Neural crest cell (in vitro differentiated cells): ENCODE measurements around the gene WWOX. TPM values are rescaled to one million over a fixed set of nuclear protein-coding genes. Genes with fewer than 3 reads are reported as not detected.

Source experiments
- DNase-seq: peaks from one replicate; pipeline ENCODE4 v3.0.0; 2021; ENCODE audit warnings: low read depth, mixed read lengths, low spot score
- H3K27ac Mint-ChIP-seq: one replicate; pipeline ENCODE4 v1.8.0; 2021; ENCODE audit warnings: mild to moderate bottlenecking, mixed read lengths; ENCODE audit not compliant: unreplicated experiment
- H3K27me3 Mint-ChIP-seq: 2 replicates; pipeline ENCODE4 v1.8.0; 2021; ENCODE audit warnings: low read depth, mild to moderate bottlenecking, mixed read lengths
- H3K36me3 Mint-ChIP-seq: 2 replicates; pipeline ENCODE4 v1.8.0; 2021; ENCODE audit warnings: low read depth, mild to moderate bottlenecking, mixed read lengths
- H3K4me1 Mint-ChIP-seq: 2 replicates; pipeline ENCODE4 v1.8.0; 2021; ENCODE audit warnings: mixed read lengths
- H3K4me3 Mint-ChIP-seq: one replicate; pipeline ENCODE4 v1.8.0; 2021; ENCODE audit warnings: mild to moderate bottlenecking, mixed read lengths
- H3K9me3 Mint-ChIP-seq: 2 replicates; pipeline ENCODE4 v1.8.0; 2021; ENCODE audit warnings: mixed read lengths
- CTCF ChIP-seq: fragments of 200-600 bp; sonication (generic); conservative IDR thresholded peaks from 2 replicates; pipeline ENCODE4 v1.5.0; 2021; ENCODE audit warnings: antibody characterized with exemption, mild to moderate bottlenecking
- total RNA-seq: library from RNA; stranded (reverse); gene quantifications from 2 replicates; pipeline ENCODE4 v1.2.1, GENCODE V29; 2021

The WWOX gene
- total RNA-seq, 1 donor from 2014 or later: 30.5 TPM

- no peak for TF ChIP-seq CTCF
- Mint-ChIP-seq H3K27me3 (no peaks in the 10 kb centered on the region), H3K9me3 (no peaks in the 10 kb centered on the region)
Measured at GRCh38 chr16:79110953-79111352, 1011.5 kb downstream of the WWOX start.

GRCh38 chr16:79112462-79112861 lies 1013.0 kb downstream of the WWOX start:
- Mint-ChIP-seq H3K36me3 (peaks cover 8% of the 10 kb centered on the region), H3K4me3 (no peak overlapping the region), H3K4me1 (peaks cover 4% of the 10 kb centered on the region), H3K9me3 (no peaks in the 10 kb centered on the region), H3K27ac (no peak overlapping the region), H3K27me3 (no peaks in the 10 kb centered on the region)
- no peak for TF ChIP-seq CTCF
- no peak for DNase-seq

More at GRCh38 chr16:79110953-79111352, 1011.5 kb downstream of the WWOX start:
- no peak overlapping the region for H3K4me3 Mint-ChIP-seq
- H3K27ac Mint-ChIP-seq: no peak overlapping the region
- peaks cover 4% of the 10 kb centered on the region for H3K4me1 Mint-ChIP-seq
- DNase-seq: no peak
- no peaks in the 10 kb centered on the region for H3K36me3 Mint-ChIP-seq

- TF ChIP-seq CTCF: no peak
- Mint-ChIP-seq H3K27me3 (no peaks in the 10 kb centered on the region), H3K4me1 (peaks cover 4% of the 10 kb centered on the region), H3K9me3 (peaks cover 2% of the 10 kb centered on the region), H3K27ac (no peak overlapping the region), H3K4me3 (no peak overlapping the region), H3K36me3 (peaks cover 11% of the 10 kb centered on the region)
- DNase-seq: no peak
Measured at GRCh38 chr16:79113826-79114225, 1014.4 kb downstream of the WWOX start.

- no peak overlapping the region for H3K27ac Mint-ChIP-seq
- peaks cover 4% of the 10 kb centered on the region for H3K4me1 Mint-ChIP-seq
- no peak for TF ChIP-seq CTCF
- no peak for DNase-seq
- H3K4me3 Mint-ChIP-seq: no peak overlapping the region
- peaks cover 11% of the 10 kb centered on the region for H3K36me3 Mint-ChIP-seq
- no peaks in the 10 kb centered on the region for H3K27me3 Mint-ChIP-seq
- H3K9me3 Mint-ChIP-seq: peaks cover 2% of the 10 kb centered on the region
Measured at GRCh38 chr16:79114759-79115158, 1015.3 kb downstream of the WWOX start.

GRCh38 chr16:79121906-79122305 lies 1022.5 kb downstream of the WWOX start:
- Mint-ChIP-seq H3K4me1 (peaks cover 56% of the 10 kb centered on the region), H3K4me3 (no peak overlapping the region), H3K9me3 (peaks cover 2% of the 10 kb centered on the region), H3K27ac (no peak overlapping the region), H3K36me3 (peaks cover 7% of the 10 kb centered on the region), H3K27me3 (no peaks in the 10 kb centered on the region)
- DNase-seq: no peak
- no peak for TF ChIP-seq CTCF

- no peak for TF ChIP-seq CTCF
- no peak for DNase-seq
- no peak overlapping the region for H3K4me3 Mint-ChIP-seq
Measured at GRCh38 chr16:79122343-79122742, 1022.9 kb downstream of the WWOX start.

More at GRCh38 chr16:79122343-79122742, 1022.9 kb downstream of the WWOX start:
- Mint-ChIP-seq H3K27me3 (no peaks in the 10 kb centered on the region), H3K36me3 (peaks cover 5% of the 10 kb centered on the region), H3K9me3 (peaks cover 2% of the 10 kb centered on the region), H3K4me1 (peaks cover 59% of the 10 kb centered on the region), H3K27ac (no peak overlapping the region)
